ENCODE data around the gene SNF8.

Gene SNF8

GRCh38 chr17:48928876-48929811, 15.5 kb downstream of the SNF8 start:
- DNase-seq: no peak

- DNase-seq: no peak
Measured at GRCh38 chr17:48927978-48928745, 16.5 kb downstream of the SNF8 start.

DNA sequence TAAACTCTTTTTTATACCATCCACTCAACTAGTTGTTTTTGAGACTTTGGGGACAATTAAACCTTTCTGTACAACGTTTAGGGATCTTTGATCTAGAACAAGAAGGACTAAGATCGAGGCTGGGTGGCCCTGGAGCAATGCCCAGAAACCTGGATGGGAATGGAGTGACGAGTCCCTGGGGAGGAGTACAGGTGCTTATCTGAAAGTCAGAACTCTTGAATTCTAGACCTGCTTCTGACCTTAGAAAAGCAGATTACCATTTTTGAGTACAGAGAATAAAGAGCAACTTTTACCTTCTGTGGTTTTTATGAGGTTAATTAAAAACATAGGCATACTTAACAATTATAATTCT, 18.7 kb downstream of the SNF8 start:
- no peak for DNase-seq

DNA sequence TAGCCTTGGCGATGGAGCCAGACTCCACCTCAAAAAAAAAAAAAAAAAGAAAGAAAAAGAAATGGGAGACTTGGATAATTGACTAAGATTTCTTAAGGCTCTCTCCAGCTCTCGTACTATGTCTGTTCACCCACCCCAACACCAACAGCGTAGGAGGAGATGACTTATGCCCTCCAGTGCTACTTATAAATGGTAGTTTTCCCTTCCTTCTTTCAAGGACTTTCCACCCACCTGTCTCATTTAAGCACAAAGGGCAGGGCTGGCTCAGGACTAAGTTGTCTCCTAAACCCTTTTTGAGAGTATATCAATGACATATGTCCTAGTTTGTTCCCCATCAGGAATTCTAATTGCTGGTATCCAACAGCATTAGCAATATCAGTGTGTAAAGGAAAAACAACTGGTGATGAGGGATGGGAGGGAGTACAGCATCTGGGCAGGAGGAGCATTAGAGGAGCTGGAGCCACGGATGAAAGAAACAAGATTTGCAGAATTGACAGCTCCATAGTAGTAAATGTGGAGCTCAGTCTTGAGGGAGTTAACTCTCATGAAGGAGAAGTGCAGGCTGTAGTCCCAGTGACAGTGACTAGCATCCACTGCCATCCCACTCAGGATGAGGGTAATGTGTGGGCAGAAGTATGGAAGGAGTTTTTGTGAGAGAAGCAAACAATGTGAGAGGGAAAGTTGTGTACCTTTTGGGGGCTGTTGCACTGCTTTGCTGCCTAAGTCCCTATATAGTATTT, 19.2 kb downstream of the SNF8 start:
- no peak for DNase-seq

GRCh38 chr17:48915459-48916282, 29.0 kb downstream of the SNF8 start:
- peak; percentile 84 for DNase-seq

DNA sequence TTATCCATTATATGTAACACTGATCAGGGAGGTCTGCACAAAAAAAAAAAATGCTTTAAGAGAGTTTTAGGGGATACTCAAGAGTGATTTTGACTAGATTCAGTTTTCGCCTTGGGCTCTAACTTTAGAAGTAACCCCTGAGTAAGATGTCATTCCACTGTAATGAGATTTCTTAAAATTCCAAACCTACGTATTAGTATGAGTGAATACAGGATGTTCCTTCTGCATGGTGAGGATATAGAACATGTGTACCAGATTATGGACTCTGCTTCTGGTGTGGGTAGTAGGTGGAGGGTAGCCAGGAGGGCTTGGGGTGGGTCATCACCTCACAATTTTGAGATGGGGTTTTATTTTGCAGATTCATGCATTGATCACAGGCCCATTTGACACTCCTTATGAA, 32.2 kb downstream of the SNF8 start:
- DNase-seq: no peak

- DNase-seq: no peak
Measured at GRCh38 chr17:48910370-48910769, 34.3 kb downstream of the SNF8 start.

GRCh38 chr17:48909783-48910182, 34.9 kb downstream of the SNF8 start:
- DNase-seq: no peak

DNA sequence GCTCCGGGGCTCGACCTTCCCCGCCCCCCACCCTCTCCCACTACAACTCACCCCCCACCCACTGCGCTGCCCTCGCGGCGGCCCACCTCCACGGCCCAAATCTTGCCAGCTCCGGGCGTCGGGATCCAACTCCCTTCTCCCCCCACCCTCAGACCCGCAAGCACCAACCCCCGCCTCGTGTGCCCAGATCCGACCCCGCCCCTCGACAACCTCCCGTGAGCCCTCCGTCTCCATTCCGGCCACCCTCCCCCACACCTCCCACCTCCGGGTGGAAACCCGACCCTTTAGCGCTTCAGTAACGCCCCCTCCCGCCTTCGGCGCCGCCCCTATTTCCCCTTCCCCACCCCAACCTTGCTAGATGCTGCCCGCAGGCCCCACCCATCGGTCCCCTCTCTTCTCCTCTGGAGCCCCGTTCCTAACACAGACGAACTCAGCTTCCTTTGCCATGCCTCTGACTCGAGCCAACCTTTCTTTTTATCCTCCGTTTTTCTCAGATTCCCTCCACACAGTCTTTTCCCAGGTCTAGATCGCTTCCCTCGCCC, 35.7 kb downstream of the SNF8 start:
- peak; percentile 84 for DNase-seq

GRCh38 chr17:48908047-48908843, 36.4 kb downstream of the SNF8 start, which contains the start of gene UBE2Z:
Gene UBE2Z, plus strand, starts transcription at chr17:48908407. Its CDS starts 97 bp downstream, at chr17:48908504.
- peak; percentile 92 for DNase-seq

GRCh38 chr17:48907713-48908046, 37.0 kb downstream of the SNF8 start:
- peak; percentile 17 for DNase-seq

DNA sequence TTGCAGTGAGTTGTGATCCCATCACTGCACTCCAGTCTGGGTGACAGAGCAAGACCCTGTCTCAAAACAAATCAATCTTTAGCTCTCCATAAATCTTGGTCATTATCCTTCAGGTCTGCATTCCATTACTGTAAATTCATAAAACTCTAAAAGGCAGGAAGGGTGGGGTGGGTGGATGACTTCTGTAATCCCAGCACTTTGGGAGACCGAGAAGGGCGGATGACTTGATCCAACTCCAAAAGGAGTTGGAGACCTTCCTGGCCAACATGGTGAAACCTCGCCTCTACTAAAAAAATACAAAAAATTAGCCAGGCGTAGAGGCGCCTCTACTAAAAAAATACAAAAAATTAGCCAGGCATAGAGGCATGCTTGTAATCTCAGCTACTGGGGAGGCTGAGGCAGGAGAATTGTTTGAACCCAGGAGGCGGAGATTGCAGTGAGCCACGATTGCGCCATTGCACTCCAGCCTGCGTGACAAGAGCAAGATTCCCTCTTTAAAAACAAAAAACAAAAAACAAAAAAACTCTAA, 38.6 kb downstream of the SNF8 start:
- DNase-seq: no peak

DNA sequence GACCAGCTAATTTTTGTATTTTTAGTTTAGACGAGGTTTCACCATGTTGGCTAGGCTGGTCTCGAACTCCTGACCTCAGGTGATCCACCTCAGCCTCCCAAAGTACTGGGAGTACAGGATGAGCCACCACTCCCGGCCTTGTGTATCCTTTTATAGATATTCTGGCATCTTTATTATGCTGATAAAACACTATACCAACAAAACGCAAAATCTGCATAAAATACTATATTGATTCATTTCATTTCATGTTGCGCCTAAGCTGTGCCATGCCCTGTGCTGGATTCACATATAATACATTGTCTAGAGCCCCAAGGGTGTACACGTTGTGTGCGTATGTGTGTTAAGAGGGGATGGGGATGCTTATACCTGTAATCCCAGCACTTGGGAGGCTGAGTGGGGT, 40.2 kb downstream of the SNF8 start:
- DNase-seq: no peak

DNA sequence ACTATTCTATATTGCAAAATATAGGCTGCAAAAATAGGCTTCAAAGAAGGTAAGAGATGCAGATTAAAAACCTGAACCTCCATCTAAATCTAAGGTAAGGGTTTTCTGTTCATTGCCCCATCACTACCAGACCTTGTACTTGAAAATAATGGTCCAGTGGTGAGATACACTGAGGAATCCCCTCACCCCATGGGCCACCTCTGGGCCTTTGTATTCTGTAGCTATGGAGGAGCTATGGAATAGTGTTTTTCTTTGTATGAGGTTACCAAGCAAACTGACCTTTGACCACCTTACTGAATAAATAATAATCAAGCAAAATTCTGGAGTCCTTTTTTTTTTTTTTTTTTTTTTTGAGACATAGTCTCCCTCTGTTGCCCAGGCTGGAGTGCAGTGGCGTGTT, 41.2 kb downstream of the SNF8 start:
- no peak for DNase-seq

DNA sequence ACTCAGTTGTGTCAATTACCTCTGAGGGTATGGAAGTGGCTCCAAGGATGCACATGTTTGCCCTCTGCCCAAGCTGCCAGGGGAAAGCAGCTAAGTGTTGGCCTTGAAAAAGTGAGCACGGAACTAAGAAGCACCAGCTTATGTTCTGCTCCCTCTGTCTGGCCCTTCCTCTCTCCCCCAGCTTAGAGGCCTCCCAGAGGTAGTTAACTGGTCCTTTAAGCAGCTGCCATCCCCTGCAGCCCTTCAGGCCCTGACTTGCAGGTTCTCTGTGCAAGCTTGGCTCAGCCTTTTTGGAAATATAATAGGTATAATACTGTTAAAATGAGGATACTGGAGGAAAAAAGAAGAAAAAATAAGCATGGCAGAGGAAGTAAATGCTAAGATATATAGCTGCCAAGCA, 43.4 kb downstream of the SNF8 start:
- DNase-seq: no peak

GRCh38 chr17:48894886-48895285, 49.8 kb downstream of the SNF8 start:
- no peak for DNase-seq

DNA sequence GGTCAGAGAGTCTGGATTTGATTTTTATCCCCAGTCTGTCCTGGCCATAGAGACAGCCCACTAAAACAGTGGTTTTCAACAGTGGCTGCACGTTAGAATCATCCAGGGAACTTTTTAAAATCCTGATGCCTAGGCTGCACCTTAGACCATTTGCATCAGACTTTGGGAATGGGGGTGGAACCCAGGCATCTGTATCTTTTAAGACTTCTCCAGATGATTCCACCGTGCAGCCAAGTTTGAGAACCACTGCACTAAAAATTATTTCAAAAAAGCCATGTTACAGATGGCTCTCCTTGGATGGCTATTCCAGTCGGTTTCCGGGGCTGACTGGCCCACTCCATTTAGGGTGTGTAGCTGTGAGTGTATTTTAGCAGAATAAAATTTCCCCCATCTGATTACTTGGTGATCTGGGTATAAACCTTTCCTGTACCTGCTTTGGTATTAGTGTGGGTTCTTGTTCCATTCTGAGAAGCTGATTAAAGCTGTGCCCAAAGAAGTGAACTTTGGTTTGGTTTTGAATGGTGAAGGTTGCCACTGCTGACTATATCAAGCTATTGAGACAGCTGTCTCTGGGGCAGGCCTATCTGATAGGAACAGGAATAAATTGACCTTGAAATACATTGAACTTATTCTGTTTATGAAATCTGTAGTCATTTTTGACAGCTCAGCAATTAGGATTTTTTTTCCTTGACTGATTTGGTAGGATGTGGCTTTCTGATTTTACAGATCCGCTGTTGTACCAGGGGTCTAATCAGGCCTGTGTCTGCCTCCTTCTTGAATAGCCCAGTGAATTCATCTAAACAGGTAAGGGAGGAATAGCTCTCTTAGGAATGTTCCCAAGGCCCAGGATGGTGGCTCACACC, 50.8 kb downstream of the SNF8 start:
- DNase-seq: no peak

DNA sequence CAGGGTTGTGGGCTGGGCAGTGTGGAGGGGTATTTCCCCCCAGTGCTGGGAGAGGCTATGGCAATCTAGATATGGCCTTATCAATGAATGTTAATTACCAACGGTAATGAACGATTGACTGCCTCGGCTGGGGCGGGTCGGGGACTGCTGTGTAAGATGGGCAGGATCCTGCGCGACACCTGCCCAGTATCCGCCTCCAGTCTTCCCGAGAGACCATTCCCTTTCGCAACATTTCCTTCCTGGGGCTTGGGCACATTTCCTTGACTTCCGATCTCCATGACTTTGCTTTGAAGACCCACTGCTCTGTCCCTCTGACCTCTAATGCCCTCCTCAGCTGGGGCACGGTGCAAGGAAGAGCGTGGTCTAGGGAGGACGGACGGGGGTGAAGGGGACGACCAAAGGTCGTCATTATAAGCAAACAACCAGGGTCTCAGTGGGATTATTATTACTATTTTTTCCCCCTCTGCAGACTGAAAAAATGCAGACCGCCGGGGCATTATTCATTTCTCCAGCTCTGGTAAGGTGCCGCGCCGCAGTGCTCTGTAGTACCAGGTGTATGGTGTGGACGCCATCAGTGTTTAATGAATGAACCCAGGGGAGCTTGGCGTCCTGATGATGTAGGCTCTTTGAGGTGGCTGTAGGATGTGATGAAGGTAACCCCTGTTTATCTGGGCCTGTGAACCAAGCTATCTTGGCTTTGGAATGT, 51.5 kb downstream of the SNF8 start:
- no peak for DNase-seq

- no peak for DNase-seq
Measured at GRCh38 chr17:48890086-48890485, 54.6 kb downstream of the SNF8 start.

Measured in NCI-H226 (cell line).